ENCODE results near the gene TUBGCP2.

DNA sequence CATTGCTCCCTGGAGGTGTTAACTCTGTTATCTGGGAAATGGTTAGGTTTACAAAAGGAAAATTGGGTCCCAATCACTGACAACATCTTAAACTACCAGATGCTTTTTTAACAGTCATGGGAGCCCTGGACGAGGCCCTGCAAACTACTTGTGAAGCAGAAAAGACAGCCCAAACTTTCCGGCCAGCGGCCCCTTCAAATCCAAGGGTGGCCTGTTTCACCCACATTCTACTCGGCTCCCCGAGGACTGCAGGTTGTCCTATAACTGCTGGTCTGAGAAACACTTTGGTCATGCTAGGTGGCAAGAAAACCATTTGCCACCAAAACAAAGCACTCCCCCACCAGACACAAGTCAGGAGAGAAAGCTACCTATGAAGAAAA, 2.6 kb downstream of the TUBGCP2 start:
- TF ChIP-seq, protein P1, sequence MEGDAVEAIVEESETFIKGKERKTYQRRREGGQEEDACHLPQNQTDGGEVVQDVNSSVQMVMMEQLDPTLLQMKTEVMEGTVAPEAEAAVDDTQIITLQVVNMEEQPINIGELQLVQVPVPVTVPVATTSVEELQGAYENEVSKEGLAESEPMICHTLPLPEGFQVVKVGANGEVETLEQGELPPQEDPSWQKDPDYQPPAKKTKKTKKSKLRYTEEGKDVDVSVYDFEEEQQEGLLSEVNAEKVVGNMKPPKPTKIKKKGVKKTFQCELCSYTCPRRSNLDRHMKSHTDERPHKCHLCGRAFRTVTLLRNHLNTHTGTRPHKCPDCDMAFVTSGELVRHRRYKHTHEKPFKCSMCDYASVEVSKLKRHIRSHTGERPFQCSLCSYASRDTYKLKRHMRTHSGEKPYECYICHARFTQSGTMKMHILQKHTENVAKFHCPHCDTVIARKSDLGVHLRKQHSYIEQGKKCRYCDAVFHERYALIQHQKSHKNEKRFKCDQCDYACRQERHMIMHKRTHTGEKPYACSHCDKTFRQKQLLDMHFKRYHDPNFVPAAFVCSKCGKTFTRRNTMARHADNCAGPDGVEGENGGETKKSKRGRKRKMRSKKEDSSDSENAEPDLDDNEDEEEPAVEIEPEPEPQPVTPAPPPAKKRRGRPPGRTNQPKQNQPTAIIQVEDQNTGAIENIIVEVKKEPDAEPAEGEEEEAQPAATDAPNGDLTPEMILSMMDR (conservative IDR thresholded peaks at IDR 0.05; ENCODE audit: low read length) = no peak
- no peak for TF ChIP-seq EZH2phosphoT487 (IDR thresholded peaks at IDR 0.05; ENCODE audit: borderline replicate concordance)

Measured in Loucy (cell line).